Measurements from ENCODE around the gene ANTXR2.

GRCh38 chr4:80093563-80093962 lies 20.5 kb upstream of the ANTXR2 start:
- no peak for TF ChIP-seq RFX5 (IDR thresholded peaks at IDR 0.05; ENCODE audit: borderline replicate concordance, low read depth, low read length)
- TF ChIP-seq EZH2 (IDR thresholded peaks at IDR 0.05; ENCODE audit: low read depth, low read length, severe bottlenecking), result no peak
- TF ChIP-seq JUN (IDR thresholded peaks at IDR 0.05; ENCODE audit: low read depth, low read length), result no peak
- TF ChIP-seq CTCF (IDR thresholded peaks at IDR 0.05; ENCODE audit: control extremely low read depth in 1 of 3, insufficient read depth in 1 of 3, low read depth in 1 of 3, low read length in 3 of 3), result no peak
- TF ChIP-seq TAF1 (IDR thresholded peaks at IDR 0.05; ENCODE audit: low read depth, low read length), result no peak
- TF ChIP-seq MAX (IDR thresholded peaks at IDR 0.05), result no peak

Data from H1 (cell line).